GM19240 (cell line): ENCODE measurements around the gene IL23R.
"Not testable (repeated sequence)": the region's sequence is repeated elsewhere in the genome, so short reads cannot be mapped to it uniquely, and the experiment has no call there.

Experiments
- DNase-seq: peaks from one replicate; pipeline ENCODE4 v3.0.0; 2011; ENCODE audit warnings: low spot score; ENCODE audit not compliant: insufficient read length

IL23R gene, protein sequence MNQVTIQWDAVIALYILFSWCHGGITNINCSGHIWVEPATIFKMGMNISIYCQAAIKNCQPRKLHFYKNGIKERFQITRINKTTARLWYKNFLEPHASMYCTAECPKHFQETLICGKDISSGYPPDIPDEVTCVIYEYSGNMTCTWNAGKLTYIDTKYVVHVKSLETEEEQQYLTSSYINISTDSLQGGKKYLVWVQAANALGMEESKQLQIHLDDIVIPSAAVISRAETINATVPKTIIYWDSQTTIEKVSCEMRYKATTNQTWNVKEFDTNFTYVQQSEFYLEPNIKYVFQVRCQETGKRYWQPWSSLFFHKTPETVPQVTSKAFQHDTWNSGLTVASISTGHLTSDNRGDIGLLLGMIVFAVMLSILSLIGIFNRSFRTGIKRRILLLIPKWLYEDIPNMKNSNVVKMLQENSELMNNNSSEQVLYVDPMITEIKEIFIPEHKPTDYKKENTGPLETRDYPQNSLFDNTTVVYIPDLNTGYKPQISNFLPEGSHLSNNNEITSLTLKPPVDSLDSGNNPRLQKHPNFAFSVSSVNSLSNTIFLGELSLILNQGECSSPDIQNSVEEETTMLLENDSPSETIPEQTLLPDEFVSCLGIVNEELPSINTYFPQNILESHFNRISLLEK

DNA sequence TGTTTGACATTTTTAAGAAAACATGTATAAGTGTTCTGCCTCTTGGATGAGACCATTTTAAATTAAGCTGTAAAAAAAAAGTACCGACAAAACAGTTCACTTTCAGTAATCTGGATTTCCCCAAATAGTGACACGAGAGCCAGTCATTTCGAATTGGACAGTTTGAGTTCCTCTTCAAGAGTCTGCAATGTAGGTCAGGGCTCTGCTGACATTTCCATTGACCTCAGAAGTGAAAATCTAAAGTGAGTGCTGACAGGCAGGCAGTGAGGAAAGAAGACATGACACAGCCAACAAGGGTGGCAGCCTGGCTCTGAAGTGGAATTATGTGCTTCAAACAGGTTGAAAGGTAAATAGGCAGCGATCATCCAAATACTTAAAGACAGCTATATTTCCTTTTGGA lies at the start of gene IL23R:
TSS of gene IL23R (plus strand) at position 259 of the 400 bp plus-strand sequence. CDS start 1,667 bp downstream, outside the sequence.
- no peak for DNase-seq

DNA sequence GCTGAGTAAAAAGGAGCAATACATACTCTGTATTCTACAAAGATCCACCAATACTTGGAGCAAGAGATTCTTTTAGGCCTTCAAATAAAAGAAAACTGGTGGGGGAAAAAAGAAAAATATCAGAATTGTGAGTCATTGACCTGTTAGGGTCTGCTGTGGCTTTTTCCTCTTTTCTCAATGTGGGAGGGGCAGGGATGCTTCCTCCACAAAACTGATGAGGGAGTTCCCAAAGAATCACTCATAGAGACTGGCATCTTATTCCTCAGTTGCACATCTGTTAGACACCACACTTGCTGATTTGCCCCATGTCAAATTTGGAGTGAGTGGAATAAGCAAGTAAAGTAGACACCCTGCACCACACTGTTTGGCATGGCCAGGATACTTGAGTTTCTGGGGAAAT lies 48.1 kb upstream of the IL23R start:
- DNase-seq, result no peak

DNA sequence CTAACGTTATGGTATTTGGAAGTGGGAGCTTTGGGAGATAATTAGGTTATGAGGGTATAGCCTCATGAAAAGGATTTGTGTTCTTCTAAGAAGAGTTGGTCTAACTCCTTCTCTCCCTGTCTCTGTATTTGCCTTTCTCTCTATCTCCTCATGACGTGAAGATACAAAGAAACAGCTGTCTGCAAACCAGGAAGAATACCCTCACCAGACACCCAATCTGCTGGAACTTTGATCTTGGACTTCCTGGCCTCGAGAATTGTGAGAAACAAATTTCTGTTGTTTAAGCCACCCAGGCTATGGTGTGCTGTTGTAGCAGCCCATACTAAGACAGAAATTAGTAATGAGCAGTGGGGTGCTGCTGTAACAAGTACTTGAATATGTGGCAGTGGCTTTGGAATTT lies 47.6 kb upstream of the IL23R start:
- DNase-seq, result no peak

DNA sequence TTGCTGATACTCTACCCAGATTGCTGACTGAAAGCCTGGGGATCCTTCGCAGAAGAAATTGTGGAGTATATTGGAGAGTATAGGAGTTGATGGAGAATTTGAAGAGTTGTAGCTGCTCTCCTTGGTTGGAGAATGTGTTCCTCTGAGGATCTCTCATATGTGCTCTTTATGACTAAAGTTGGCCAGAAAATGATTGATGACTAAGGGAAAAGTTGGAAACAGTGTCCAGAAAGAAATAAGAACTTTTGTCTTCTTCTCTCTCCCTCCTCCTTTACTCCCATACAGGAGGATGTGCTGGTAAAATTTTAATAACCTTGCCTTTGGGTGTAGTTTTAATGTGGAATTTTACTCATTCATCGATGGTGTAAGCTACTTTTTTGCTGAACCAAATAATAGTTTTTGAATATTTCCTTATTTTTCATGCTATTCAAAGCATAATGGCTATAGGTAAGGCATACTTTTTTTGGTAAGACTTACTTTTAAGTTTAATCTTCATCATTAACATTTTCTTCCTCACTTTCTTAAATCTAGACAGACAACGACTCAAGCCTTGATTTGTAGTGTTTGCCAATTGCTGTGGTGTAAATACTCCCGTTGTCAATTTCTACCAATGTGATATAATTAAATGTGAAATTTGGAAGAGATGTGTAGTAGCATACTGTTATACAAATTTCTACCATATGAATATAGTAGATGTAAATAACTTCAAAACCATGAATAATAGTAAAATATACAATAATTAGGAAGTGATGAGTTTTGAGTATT lies 45.2 kb upstream of the IL23R start:
- DNase-seq, result no peak

DNA sequence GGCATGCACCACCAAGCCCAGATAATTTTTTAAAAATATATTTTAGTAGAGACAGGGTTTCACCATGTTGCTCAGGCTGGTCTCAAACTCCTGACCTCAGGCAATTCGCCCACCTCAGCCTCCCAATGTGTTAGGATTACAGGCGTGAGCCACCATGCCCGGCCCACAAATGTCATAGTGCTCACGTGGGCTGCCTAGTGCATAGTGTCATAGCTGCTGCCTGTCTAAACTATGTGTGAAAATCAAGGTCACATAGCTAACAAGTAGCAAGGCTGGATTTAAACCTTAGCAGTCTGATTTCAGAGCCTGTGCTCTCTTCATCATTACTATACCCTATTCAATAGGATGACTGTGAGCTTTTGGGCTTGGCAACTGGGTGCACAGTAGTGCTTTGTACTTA lies 41.8 kb upstream of the IL23R start:
- DNase-seq, result no peak

DNA sequence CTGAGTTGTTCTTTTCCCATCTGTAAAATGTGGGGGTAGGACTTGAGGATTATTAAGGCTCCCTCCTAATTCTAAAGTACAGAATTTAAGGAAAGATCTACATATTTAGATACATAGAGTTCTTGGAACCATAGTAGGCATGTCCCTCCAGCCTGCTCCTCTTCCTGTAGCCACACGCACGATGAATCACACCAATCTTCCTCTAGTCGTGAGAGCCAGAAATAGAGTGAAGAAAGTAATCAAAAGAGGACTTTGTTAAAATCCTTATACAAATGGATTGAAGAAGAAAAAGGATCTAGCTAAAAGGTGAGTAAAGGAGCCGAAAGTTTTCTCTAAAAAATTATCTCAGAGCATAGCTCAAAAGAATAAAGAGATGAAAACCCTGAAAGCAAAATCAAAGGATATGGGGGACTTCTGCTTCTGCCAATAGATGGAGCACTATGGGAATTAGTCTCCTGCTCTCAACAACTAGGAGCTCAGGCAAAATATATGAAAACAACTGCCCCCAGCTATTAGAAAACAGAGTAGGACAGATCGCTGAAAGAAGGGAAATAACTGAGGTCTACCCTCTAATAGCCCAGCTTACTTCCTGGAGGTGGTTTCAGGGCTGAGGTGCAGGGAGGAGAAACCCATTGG lies 40.0 kb upstream of the IL23R start:
- no peak for DNase-seq

DNA sequence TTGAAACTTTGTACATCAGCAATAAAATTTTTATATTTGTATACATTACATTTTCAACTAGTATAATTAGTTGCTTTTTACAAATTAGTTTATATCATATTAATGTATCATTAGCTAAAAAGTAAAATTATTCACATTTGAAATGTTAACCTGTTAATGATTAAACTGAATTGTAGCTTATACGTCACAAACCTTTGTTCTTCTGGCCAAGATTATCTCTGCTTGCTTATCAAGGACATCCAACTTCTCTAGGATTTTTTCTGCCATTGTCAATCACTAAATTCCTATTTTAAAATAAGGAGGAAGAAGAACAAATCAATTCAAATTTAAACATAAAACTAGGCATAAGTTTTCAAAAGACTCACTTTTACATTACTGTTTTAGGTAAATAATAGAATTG lies 39.3 kb upstream of the IL23R start:
- no peak for DNase-seq

DNA sequence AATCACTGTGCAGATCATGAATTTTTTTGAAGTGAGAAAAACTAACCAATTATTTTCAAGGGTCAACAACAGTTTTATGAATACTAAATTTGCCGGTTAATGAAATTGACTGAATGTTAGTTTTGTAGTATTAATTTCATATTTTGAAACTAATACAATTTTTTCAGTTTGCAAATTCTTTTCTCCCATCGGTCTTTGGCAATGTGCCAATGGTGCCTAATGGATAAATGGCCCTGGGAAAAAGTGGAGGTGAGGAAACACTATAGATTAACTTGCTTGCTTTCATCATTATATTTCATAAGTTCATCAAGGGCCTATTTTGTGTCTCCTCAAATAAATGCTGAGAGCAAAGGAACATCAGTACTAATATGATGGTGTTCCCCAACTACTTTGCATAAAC lies 35.6 kb upstream of the IL23R start:
- DNase-seq, result no peak

DNA sequence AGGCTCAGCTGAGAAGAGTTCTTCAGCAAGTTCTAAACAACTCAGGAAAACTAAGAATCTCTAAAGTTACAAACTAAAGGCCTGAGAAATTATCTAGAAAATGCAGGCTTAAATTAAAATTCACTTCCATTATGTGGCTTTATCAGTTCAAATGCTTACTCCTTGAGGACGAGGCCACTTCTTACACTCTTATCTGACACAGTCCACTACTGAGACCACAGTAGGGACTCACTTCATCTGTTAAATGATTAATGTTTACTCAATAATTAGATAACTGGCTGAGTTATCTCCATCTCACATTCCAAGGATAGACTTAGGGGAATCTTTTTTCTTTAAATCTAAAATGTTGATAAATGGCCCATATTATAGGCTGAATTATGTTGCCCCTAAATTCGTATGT lies 33.1 kb upstream of the IL23R start:
- DNase-seq, result no peak

DNA sequence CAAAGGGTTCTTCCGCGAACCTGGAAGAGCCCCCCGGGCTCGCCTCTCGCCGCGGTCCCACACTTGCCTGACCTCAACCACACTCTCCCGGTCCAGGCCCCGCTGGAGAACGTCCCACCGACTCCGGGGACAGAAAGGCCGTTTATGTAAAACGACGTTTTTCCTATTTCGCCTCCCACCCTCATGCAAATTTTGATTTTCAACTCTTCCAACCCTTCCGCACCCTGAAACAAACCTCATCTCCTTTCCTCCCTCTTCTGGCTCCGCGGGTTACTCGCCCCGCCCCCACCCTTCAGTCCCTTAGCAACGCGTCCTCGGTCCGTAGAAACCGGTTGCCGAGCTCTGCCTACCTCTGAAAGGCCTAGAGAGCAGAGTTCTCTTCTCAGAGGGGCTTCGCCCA lies 31.6 kb upstream of the IL23R start, which contains the start of gene C1orf141:
TSS of gene C1orf141 (minus strand) at position 276 of the 400 bp plus-strand sequence. CDS start 7,730 bp downstream, outside the sequence.
- DNase-seq, result no peak

DNA sequence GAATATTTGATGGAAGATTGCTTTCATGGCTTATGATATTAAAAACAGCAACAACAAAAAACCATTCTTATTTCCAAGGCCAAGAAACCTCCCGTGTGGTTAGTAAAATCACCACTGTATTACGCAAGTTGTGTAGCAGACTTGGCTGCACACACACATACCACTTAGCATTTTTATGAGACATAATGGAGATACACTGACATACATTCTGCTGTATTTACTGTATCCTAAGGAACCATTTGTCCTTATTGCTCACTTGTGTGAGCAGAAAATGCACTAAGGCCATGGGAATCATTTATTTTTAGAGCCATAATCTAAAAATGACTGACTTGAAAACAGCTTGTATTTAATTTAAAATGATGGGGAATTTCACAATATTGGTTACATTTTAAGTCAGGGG lies 30.9 kb upstream of the IL23R start:
- no peak for DNase-seq

DNA sequence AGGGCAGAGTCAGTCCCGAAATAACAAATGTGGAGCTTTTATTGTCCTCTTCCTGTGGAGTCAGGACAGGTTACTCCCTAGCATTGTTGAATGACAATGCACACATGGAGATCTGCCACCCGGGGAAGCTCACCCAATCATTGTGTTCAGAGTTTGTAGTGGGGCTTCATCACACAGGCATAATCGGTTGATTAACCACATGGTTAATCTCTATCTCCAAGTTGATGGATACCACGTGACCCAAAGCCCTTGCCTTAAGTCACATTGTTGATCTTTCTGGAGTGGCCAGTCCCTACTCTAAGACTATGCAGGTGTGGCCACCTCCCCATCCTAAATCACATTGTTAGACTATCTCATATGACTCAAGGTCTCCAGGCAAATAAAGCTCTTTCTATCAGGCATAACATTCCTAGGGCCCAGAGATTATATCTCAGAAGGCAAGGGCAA lies 28.9 kb upstream of the IL23R start:
- DNase-seq, result no peak

DNA sequence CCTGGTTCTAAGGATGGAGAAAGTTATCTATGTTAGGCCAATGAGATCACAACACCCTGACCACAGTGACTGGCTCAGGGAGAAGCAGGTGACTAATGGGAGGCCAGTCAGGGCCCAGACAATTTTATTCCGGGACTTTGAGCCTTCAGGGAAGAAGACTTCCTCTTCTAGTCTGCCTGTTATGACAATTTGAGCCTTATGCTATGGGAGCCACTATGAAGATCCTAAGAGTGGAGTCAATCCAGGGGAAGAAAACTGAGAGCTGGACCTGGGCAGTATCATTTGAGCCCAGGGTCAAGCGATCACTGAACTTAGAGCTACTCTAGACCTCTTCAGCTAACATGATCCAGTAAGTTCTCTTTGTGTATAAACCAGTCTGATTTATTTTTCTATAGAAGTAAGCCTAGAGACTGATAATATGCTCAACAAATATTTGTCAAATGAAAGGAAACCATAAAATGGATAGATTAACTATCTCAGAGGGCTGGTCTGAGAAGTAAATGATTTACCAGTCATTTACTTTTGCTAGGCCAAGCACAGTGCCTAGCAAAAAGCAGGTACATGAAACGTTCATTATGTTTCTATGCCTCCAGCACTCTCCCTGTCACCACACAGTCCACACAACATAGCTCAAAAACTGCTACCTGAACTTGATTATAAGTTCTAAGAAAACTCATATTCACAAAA lies 27.3 kb upstream of the IL23R start:
- DNase-seq, result no peak

DNA sequence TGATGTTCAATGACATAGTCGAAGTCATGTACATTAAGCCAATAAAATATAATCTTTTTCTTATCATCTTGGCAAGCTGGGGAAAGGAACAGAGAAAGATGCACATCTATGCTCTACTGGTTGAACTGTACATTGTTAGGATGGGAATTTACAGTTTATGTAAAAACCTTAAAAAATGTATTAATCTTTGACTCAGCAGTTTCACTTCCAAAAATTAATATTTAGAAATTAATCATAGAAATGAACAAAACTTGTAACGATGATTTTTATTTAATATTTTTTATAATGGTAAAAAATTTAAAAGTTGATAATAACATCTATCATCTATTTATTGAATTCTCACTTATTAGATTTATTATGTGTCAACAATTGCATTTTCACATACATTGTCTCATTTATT lies 25.8 kb upstream of the IL23R start:
- no peak for DNase-seq

DNA sequence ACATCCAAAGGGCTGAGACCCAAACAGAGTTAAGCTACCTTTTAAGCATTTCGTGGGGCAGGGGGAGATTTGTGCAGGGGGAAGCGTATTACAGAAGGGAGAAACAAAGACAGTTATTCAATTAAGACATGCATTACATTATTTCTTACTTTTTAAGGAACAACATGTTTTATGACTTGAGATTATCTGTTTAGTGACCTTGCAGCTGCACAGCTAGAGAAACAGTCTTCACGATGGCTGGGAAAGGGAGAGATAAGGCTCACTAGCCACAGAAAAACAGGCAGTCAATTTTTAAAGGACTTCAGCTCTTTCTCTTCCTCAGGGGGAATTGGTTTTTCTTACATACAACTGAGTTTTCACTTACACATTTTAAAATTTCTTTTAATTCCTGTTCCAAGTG lies 24.4 kb upstream of the IL23R start:
- DNase-seq, result not testable (repeated sequence)

DNA sequence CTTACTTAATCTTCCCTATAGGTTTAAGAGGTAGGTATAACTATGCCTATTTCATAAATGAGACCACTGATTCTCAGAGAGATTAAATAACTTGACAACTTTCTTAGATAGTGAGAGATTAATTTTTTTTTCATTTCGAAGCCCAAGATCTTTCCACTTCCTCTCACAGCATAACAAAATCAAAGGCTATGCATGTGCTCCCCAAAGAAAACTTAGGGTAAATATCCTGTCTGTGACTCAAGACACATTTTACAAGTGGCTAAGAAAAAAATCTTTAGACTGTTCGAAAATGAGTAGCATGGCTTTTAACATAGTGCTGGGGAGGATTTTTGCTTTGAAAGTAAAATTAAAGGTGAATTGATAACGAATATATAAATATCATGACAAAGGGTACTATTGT lies 23.3 kb upstream of the IL23R start:
- DNase-seq, result no peak

DNA sequence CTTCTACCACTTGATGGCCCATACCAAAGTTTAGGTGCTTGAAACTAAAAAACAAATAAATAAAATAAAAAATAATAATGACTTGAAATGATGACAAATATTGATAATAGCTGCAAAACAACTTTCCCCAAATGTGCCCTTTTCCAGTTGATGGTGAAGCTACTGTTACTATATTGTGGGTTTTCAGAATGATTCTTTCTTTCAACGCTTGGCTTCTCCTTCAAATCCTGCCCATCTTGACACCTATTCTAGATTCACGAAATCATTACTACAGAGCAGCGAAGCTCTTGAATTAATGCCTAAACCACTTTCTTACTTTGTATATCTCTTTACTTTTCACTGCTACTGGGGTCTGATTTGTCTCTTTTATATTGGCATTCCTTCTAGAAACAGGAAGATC lies 22.3 kb upstream of the IL23R start:
- DNase-seq, result no peak

DNA sequence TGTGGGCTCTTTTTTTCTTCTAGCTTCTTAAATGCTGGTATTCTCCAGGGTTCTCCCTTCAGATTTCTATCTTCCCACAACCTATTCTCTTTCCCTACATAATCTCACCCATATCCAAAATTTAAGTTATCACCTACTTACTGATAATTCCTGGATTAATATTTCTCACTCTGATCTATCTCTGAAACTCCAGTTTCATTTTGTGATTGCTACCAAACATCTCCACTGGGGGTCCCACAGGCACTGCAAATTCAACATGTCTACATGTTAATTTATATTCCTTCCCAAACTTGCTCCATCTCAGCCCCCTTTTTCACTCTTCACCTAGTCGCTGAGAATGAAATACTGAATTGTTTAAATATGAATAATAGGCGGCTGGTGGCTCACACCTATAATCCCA lies 21.6 kb upstream of the IL23R start:
- DNase-seq, result no peak

DNA sequence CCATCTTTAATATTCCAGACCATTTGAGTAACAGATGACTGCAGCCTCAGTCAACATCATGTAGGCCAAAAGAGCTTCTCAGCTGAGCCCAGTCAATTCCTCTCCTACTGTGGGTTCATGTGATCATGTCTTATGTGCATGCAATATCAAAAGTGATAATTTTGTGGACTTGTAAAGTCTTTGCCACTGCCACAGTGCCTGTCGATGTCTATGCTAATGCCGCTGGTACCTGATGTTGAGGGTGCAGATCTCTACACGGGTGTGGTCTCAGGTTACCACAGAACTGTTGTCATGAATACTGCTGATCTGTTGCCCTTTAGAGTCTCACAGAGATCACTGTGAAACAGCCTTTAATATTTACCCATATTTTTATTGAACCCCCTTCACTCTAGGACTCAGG lies 20.2 kb upstream of the IL23R start:
- DNase-seq, result no peak

DNA sequence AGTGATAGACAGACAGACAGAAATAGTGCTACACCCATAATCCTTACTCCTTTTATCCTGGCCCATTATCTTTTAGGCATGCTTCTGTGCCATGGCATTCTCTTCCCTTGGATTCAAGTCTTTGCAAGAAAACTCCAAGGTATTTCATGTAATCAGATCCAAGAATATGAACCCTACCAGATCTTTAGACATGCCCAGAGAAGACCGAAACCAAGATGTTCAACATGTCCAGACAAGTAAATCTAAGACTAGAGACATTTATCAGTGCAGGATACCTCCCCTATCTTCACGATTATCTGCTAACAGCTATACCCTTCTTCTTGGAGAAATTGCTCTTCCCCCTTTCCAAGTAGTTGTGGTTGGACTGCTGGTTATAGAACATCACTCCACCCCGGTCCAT lies 19.7 kb upstream of the IL23R start:
- no peak for DNase-seq

DNA sequence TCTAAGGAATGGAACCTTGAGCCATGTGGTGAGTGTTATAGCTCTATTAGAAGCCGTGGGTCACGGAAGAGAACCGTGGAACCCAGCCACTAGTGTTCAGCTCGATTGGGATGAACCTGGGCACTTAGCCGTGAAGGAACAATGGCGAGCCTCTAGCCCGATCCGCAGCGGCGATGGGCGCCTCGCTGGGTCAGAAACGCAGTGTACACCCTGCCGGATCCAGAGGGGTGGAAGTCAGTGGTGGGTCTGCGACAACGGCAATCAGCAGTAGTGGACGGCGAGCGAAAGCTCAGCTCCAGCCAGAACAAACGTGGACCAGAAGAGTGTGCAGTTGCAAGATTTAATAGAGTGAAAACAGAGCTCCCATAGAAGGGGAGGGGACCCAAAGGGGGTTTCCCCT lies 18.3 kb upstream of the IL23R start:
- not testable (repeated sequence) for DNase-seq
